ENCODE results near the gene SYT11. TPM values are rescaled to one million over a fixed set of nuclear protein-coding genes. Genes with fewer than 3 reads are reported as not detected.
"Not testable (repeated sequence)": the region's sequence is repeated elsewhere in the genome, so short reads cannot be mapped to it uniquely, and the experiment has no call there.

SYT11 gene
- total RNA-seq, 1 experiment from 2014 or later = 6.9 TPM

GRCh38 chr1:155880251-155880650 lies 20.9 kb downstream of the SYT11 start:
- Histone ChIP-seq H3K27ac (no peak overlapping the region), H3K4me3 (no peak overlapping the region), H3K36me3 (no peaks in the 10 kb centered on the region), H3K9me3 (replicated peaks) (no peaks in the 10 kb centered on the region), H3K27me3 (replicated peaks) (no peaks in the 10 kb centered on the region), H3K4me1 (replicated peaks) (no peaks in the 10 kb centered on the region)
- no peak for DNase-seq (ENCODE audit: low read depth in 1 of 2, low spot score in 2 of 2)

DNA sequence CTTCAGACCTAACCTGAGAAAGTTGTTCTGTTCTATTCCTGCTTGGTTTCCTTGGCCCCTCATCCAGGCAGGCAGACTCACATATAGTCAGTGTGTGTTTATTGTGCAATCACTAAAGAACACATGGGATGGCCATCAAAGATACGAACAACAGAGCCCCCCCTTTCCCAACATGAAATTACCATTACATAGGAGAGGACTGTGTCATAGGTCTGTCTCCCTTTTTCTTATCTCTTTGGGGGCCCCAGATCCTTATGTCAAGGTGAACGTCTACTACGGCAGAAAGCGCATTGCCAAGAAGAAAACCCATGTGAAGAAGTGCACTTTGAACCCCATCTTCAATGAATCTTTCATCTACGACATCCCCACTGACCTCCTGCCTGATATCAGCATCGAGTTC lies 21.6 kb downstream of the SYT11 start:
- no peak for DNase-seq (ENCODE audit: low read depth in 1 of 2, low spot score in 2 of 2)
- Histone ChIP-seq H3K36me3 (no peaks in the 10 kb centered on the region), H3K4me3 (no peak overlapping the region), H3K4me1 (replicated peaks) (no peaks in the 10 kb centered on the region), H3K27ac (no peak overlapping the region), H3K27me3 (replicated peaks) (no peaks in the 10 kb centered on the region), H3K9me3 (replicated peaks) (no peaks in the 10 kb centered on the region)

DNA sequence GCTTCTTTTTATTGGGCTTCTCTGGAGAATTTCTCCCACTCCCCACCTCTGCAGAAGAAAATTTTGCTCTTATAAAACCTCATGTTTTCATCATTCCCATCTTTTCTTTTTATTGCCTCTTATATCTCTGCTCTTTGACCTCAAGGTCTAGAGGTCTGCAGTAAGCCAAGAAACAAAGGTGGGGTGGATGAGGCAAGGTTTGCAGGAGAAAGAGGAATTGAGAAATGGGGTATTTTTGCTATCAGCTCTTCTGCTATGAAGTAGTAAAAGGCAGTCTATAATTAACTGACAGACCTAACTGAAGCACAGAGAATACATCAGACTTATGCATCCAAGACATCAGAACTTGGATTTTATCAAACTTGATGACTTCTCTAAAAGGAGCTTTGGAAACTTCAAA lies 22.9 kb downstream of the SYT11 start:
- H3K4me3 ChIP-seq = no peak overlapping the region
- no peaks in the 10 kb centered on the region for H3K9me3 ChIP-seq (replicated peaks)
- DNase-seq (ENCODE audit: low read depth in 1 of 2, low spot score in 2 of 2) = no peak
- H3K36me3 ChIP-seq = no peaks in the 10 kb centered on the region
- no peak overlapping the region for H3K27ac ChIP-seq
- no peaks in the 10 kb centered on the region for H3K27me3 ChIP-seq (replicated peaks)
- H3K4me1 ChIP-seq (replicated peaks) = no peaks in the 10 kb centered on the region

- H3K36me3 ChIP-seq = no peaks in the 10 kb centered on the region
- H3K27ac ChIP-seq = no peak overlapping the region
- no peak for DNase-seq (ENCODE audit: low read depth in 1 of 2, low spot score in 2 of 2)
- H3K4me3 ChIP-seq = no peak overlapping the region
- no peaks in the 10 kb centered on the region for H3K9me3 ChIP-seq (replicated peaks)
- H3K4me1 ChIP-seq (replicated peaks) = no peaks in the 10 kb centered on the region
- H3K27me3 ChIP-seq (replicated peaks) = no peaks in the 10 kb centered on the region
These were observed 23.4 kb downstream of the SYT11 start for GRCh38 chr1:155882766-155883165.

GRCh38 chr1:155884031-155884960 lies 24.9 kb downstream of the SYT11 start:
- Histone ChIP-seq H3K4me3 (no peak overlapping the region), H3K36me3 (no peaks in the 10 kb centered on the region), H3K27me3 (replicated peaks) (no peaks in the 10 kb centered on the region), H3K9me3 (replicated peaks) (no peaks in the 10 kb centered on the region), H3K27ac (no peak overlapping the region), H3K4me1 (replicated peaks) (no peaks in the 10 kb centered on the region)
- no peak for DNase-seq (ENCODE audit: low read depth in 1 of 2, low spot score in 2 of 2)

DNA sequence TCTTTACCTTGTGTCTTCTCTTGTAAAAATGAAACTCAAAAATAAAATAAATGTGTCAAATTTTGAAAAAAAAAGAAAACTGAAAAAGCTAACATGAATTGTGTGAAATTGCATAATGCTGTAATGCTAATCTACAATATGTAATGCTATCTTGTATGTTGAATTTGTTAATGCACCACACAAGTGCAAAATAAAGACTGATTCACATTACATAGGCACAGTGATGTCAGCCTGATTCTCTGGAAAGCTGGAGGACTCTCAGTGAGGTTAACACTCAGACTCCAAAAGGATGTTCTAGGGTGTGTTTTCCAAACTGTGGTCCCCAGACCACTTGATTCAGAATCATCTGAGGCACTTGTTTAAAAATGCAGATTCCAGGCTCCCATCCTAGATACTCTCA lies 25.6 kb downstream of the SYT11 start:
- H3K4me3 ChIP-seq = no peak overlapping the region
- DNase-seq (ENCODE audit: low read depth in 1 of 2, low spot score in 2 of 2) = no peak
- H3K4me1 ChIP-seq (replicated peaks) = no peaks in the 10 kb centered on the region
- H3K36me3 ChIP-seq = no peaks in the 10 kb centered on the region
- H3K9me3 ChIP-seq (replicated peaks) = no peaks in the 10 kb centered on the region
- no peaks in the 10 kb centered on the region for H3K27me3 ChIP-seq (replicated peaks)
- no peak overlapping the region for H3K27ac ChIP-seq

GRCh38 chr1:155888481-155888880 lies 29.1 kb downstream of the SYT11 start:
- Histone ChIP-seq H3K36me3 (no peaks in the 10 kb centered on the region), H3K9me3 (replicated peaks) (no peaks in the 10 kb centered on the region), H3K27me3 (replicated peaks) (no peaks in the 10 kb centered on the region), H3K4me1 (replicated peaks) (peaks cover 16% of the 10 kb centered on the region), H3K27ac (no peak overlapping the region), H3K4me3 (no peak overlapping the region)
- no peak for DNase-seq (ENCODE audit: low read depth in 1 of 2, low spot score in 2 of 2)

DNA sequence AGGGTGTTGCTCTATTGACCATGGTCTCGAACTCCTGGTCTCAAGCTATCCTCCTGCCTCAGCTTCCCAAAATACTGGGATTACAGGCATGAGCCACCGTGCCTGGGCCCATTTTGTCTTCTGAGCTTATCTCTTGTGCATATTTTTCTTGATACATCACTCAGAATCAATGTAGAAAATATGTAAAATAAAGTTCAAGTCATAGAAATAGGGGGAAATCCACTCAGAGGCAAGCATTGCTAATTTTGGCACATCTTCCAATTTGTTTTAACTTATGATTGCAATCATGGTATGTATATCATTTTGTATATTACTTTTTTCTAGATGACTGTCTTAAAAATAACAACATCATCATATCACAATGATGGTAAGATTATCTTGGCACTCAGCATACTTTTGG lies 30.2 kb downstream of the SYT11 start:
- Histone ChIP-seq H3K36me3 (no peaks in the 10 kb centered on the region), H3K27me3 (replicated peaks) (no peaks in the 10 kb centered on the region), H3K27ac (no peak overlapping the region), H3K4me3 (no peak overlapping the region), H3K4me1 (replicated peaks) (peaks cover 27% of the 10 kb centered on the region), H3K9me3 (replicated peaks) (no peaks in the 10 kb centered on the region)
- no peak for DNase-seq (ENCODE audit: low read depth in 1 of 2, low spot score in 2 of 2)

DNA sequence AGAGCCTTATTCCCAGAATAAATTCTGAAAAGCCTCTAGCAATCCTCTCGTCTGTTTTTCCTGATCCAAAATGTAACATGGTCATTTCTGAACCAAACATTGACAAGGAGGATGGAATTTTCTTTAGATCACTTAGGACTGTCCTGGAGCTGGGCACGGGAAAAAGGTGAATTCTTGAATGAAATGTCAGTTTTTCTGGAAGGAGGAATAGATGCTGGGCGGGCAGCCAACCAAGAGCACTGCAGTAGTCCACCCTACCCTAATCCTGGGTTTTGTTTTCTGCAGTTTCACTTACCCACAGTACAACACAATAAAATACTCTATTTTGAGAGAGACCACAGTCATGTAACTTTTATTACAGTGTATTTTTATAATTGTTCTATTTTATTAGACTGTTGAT lies 30.9 kb downstream of the SYT11 start:
- no peak for DNase-seq (ENCODE audit: low read depth in 1 of 2, low spot score in 2 of 2)
- H3K27ac ChIP-seq = no peak overlapping the region

GRCh38 chr1:155892796-155893195 lies 33.4 kb downstream of the SYT11 start:
- no peaks in the 10 kb centered on the region for H3K27me3 ChIP-seq (replicated peaks)
- no peak overlapping the region for H3K4me3 ChIP-seq
- H3K27ac ChIP-seq = peak overlapping the region; percentile 99
- H3K4me1 ChIP-seq (replicated peaks) = peaks cover 27% of the 10 kb centered on the region
- peak; percentile 70 to 82 for DNase-seq (ENCODE audit: low read depth in 1 of 2, low spot score in 2 of 2)
- peaks cover 11% of the 10 kb centered on the region for H3K36me3 ChIP-seq
- no peaks in the 10 kb centered on the region for H3K9me3 ChIP-seq (replicated peaks)

More for the DNA sequence above, 30.9 kb downstream of the SYT11 start:
- Histone ChIP-seq H3K27me3 (replicated peaks) (no peaks in the 10 kb centered on the region), H3K9me3 (replicated peaks) (no peaks in the 10 kb centered on the region), H3K36me3 (no peaks in the 10 kb centered on the region), H3K4me1 (replicated peaks) (peaks cover 27% of the 10 kb centered on the region), H3K4me3 (no peak overlapping the region)

DNA sequence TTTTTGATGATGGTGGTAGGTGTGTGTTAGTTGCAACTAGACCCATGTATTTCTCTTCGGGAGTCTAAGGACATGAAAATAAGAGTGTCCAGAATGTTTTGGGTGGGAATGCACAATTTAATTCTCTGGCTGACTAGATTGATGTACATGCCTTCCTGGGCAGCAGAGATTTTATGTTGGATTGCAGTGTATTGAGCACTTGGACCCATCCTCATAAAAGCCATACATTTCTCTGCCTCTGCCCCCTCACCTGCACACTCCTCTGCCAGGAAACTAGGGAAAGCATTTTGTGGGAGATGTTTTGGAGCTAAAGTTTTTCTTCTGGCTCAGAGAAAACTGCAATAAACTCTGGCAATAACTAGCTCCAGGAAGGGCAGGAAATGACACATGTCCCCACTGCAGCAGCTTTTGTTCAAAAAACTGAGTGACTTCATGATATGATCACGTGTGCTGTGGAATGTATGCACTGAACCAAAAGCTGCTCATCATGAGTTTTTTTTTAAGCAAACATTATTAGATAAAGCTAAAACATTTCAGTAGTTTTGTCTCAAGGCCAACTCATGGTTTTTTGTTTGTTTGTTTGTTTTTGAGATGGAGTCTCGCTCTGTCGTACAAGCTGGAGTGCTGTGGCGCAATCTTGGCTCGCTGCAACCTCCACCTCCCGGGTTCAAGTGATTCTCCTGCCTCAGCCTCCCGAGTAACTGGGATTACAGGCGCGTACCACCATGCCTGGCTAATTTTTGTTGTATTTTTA lies 34.2 kb downstream of the SYT11 start:
- peak; percentile 80 to 88 for DNase-seq (ENCODE audit: low read depth in 1 of 2, low spot score in 2 of 2)
- Histone ChIP-seq H3K27me3 (replicated peaks) (no peaks in the 10 kb centered on the region), H3K36me3 (peaks cover 16% of the 10 kb centered on the region), H3K4me3 (peak overlapping the region; percentile 4), H3K4me1 (replicated peaks) (peaks cover 27% of the 10 kb centered on the region), H3K9me3 (replicated peaks) (no peaks in the 10 kb centered on the region), H3K27ac (peak overlapping the region; percentile 99)

GRCh38 chr1:155895617-155896016 lies 36.2 kb downstream of the SYT11 start:
- H3K27me3 ChIP-seq (replicated peaks); H3K9me3 ChIP-seq (replicated peaks); H3K4me3 ChIP-seq; DNase-seq (ENCODE audit: low read depth in 1 of 2, low spot score in 2 of 2); H3K27ac ChIP-seq: not testable (repeated sequence)
- H3K36me3 ChIP-seq = peaks cover 36% of the 10 kb centered on the region
- H3K4me1 ChIP-seq (replicated peaks) = peaks cover 27% of the 10 kb centered on the region

GRCh38 chr1:155896476-155896875 lies 37.1 kb downstream of the SYT11 start:
- peaks cover 45% of the 10 kb centered on the region for H3K36me3 ChIP-seq
- not testable (repeated sequence) for H3K9me3 ChIP-seq (replicated peaks); H3K27ac ChIP-seq; H3K4me3 ChIP-seq; DNase-seq (ENCODE audit: low read depth in 1 of 2, low spot score in 2 of 2); H3K27me3 ChIP-seq (replicated peaks)
- H3K4me1 ChIP-seq (replicated peaks) = peaks cover 27% of the 10 kb centered on the region

GRCh38 chr1:155897746-155898145 lies 38.4 kb downstream of the SYT11 start:
- peaks cover 53% of the 10 kb centered on the region for H3K36me3 ChIP-seq
- no peak overlapping the region for H3K4me3 ChIP-seq
- H3K4me1 ChIP-seq (replicated peaks) = peaks cover 18% of the 10 kb centered on the region
- no peak overlapping the region for H3K27ac ChIP-seq
- no peak for DNase-seq (ENCODE audit: low read depth in 1 of 2, low spot score in 2 of 2)
- no peaks in the 10 kb centered on the region for H3K9me3 ChIP-seq (replicated peaks)
- H3K27me3 ChIP-seq (replicated peaks) = no peaks in the 10 kb centered on the region
